GM12891 (cell line): ENCODE results near the gene SHOC1.
A peak's percentile ranks its signal among the peaks of the same experiment; 100 is the strongest.

Experiments
- DNase-seq: peaks from one replicate; pipeline ENCODE4 v3.0.0; 2011; ENCODE audit warnings: low spot score; ENCODE audit not compliant: insufficient read length
- FAIRE-seq: peaks from 2 replicates; lab custom pipeline; 2011; peaks lifted over from hg19 to GRCh38; lab: Jason Lieb, UNC
- PAX5 ChIP-seq: IDR thresholded peaks from 2 replicates; pipeline ENCODE4 v1.6.1; 2011; ENCODE audit warnings: low read length, moderate library complexity, mild to moderate bottlenecking; ENCODE audit not compliant: insufficient read depth, severe bottlenecking
- POLR2A ChIP-seq: IDR thresholded peaks from 2 replicates; pipeline ENCODE4 v1.6.1; 2011; ENCODE audit warnings: low read depth, low read length, control low read depth
- POLR2AphosphoS5 ChIP-seq: IDR thresholded peaks from 2 replicates; pipeline ENCODE4 v1.6.1; 2011; ENCODE audit warnings: low read depth, low read length, control low read depth
- POU2F2 ChIP-seq: IDR thresholded peaks from 2 replicates; pipeline ENCODE4 v1.6.1; 2011; ENCODE audit warnings: low read depth, mild to moderate bottlenecking, control low read depth, low read length, moderate library complexity
- SPI1 ChIP-seq: IDR thresholded peaks from 2 replicates; pipeline ENCODE4 v1.6.1; 2011; ENCODE audit warnings: low read depth, low read length, control low read depth
- TAF1 ChIP-seq: IDR thresholded peaks from 2 replicates; pipeline ENCODE4 v1.6.1; 2011; ENCODE audit warnings: low read depth, low read length, control low read depth

The SHOC1 gene

GRCh38 chr9:111783424-111783823 is 11.3 kb downstream of the SHOC1 start:
- DNase-seq (no peak), FAIRE-seq (no peak)
- no peak for TF ChIP-seq POU2F2
- TF ChIP-seq POLR2AphosphoS5 = no peak
- no peak for TF ChIP-seq TAF1
- no peak for TF ChIP-seq SPI1
- no peak for TF ChIP-seq PAX5
- no peak for TF ChIP-seq POLR2A

DNA sequence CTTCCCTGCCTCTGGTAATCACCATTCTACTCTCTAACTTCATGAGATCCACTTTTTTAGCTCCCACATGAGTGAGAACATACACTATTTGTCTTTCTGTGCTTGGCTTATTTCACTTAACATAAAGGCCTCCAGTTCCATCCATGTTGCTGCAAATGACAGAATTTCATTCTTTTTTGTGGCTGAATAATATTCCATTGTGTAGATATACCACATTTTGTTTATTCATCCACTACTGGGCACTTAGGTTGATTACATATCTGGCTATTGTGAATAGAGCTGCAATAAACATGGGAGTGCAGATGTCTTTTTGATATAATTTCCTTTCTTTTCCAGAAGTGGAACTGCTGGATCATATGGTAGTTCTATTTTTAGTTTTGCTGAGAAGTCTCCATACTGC is 28.7 kb downstream of the SHOC1 start:
- FAIRE-seq (no peak), DNase-seq (no peak)
- TF ChIP-seq PAX5 (no peak), POLR2AphosphoS5 (no peak), SPI1 (no peak), TAF1 (no peak), POLR2A (no peak), POU2F2 (no peak)

- FAIRE-seq (no peak), DNase-seq (no peak)
- TF ChIP-seq SPI1 (no peak), TAF1 (no peak), POLR2A (no peak), POU2F2 (no peak), PAX5 (no peak), POLR2AphosphoS5 (no peak)
Observed at GRCh38 chr9:111762556-111762955, 32.2 kb downstream of the SHOC1 start.

GRCh38 chr9:111759762-111760639 is 34.7 kb downstream of the SHOC1 start:
- FAIRE-seq = peak; percentile 93
- DNase-seq = peak; percentile 15
- TF ChIP-seq POU2F2 (no peak), POLR2AphosphoS5 (no peak), SPI1 (peak; percentile 70; the same call in 1 of the 2 replicates)

DNA sequence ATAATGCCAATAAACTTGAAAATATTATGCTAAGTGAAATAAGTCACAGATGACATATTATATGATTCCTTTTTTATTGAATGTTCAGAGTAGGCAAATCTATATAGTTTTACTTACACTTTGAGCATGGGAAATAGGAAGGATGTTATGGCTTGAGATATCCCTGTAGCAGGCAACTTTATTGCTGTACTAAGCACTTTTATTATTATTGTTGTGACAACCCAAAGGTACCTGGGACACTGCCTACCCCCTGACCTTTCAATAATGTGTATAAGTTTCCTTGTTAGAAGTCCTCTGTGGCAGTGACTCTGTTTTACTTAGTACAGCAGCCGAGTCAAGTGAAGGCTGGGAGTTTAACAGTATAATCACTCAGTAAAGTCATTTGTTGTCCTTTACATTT is 39.9 kb downstream of the SHOC1 start:
- FAIRE-seq (no peak), DNase-seq (no peak)
- TF ChIP-seq POLR2AphosphoS5 (no peak), SPI1 (no peak), POU2F2 (no peak), TAF1 (no peak), PAX5 (no peak), POLR2A (no peak)

DNA sequence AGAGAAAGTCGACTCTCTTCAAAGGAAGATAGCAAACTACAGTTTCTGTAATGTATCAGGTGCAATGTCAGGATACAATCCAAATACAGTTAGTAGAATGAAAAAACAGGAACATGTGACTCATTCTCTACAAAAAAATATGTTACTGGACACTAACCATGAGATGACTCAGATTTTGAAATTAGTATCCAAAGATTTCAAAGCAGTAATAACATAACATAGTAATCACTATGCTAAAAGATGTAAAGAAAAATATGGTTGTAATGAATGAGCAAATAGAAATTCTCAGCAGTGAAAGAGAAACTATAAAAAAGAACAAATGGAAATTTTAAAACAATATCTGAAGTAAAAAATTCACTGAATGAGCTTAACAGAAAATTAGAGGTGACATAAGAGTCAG is 42.3 kb downstream of the SHOC1 start:
- TF ChIP-seq POLR2A = no peak
- no peak for TF ChIP-seq POLR2AphosphoS5
- TF ChIP-seq SPI1 = no peak
- TF ChIP-seq PAX5 = no peak
- no peak for TF ChIP-seq TAF1
- no peak for TF ChIP-seq POU2F2
- DNase-seq (no peak), FAIRE-seq (peak; percentile 13)
